GM18517 (cell line): ENCODE measurements around the gene FRAT1.
"Not testable (repeated sequence)": the region's sequence is repeated elsewhere in the genome, so short reads cannot be mapped to it uniquely, and the experiment has no call there.

Source experiments
- ATAC-seq: cut with Tn5 transposase; IDR thresholded peaks from one replicate; pipeline ENCODE4 v1.9.1; 2021; ENCODE audit warnings: mild to moderate bottlenecking, moderate library complexity; ENCODE audit not compliant: unreplicated experiment

The FRAT1 gene

GRCh38 chr10:97334370-97335175 is 15.5 kb downstream of the FRAT1 start, which contains the start of gene FRAT2:
Gene FRAT2 (minus strand): TSS chr10:97334729. CDS start chr10:97334572, 157 bp downstream.
- ATAC-seq = peak; percentile 80

- ATAC-seq = peak; percentile 28
Observed at GRCh38 chr10:97335188-97335619, 16.1 kb downstream of the FRAT1 start.

GRCh38 chr10:97336006-97336405 is 16.9 kb downstream of the FRAT1 start:
- ATAC-seq = no peak

- no peak for ATAC-seq
Observed at GRCh38 chr10:97336446-97336845, 17.4 kb downstream of the FRAT1 start.

GRCh38 chr10:97336942-97337831 is 18.1 kb downstream of the FRAT1 start:
- ATAC-seq = no peak

GRCh38 chr10:97338041-97338440 is 19.0 kb downstream of the FRAT1 start:
- ATAC-seq = no peak

- no peak for ATAC-seq
Observed at GRCh38 chr10:97341416-97341815, 22.3 kb downstream of the FRAT1 start.

GRCh38 chr10:97343664-97344063 is 24.6 kb downstream of the FRAT1 start:
- ATAC-seq = not testable (repeated sequence)

GRCh38 chr10:97347317-97347716 is 28.2 kb downstream of the FRAT1 start:
- no peak for ATAC-seq

- ATAC-seq = no peak
Observed at GRCh38 chr10:97349752-97350513, 30.9 kb downstream of the FRAT1 start.

- ATAC-seq = no peak
Observed at GRCh38 chr10:97353945-97354344, 34.9 kb downstream of the FRAT1 start.

- ATAC-seq = no peak
Observed at GRCh38 chr10:97355571-97355975, 36.5 kb downstream of the FRAT1 start.

- ATAC-seq = no peak
Observed at GRCh38 chr10:97356318-97356914, 37.3 kb downstream of the FRAT1 start.

- ATAC-seq = no peak
Observed at GRCh38 chr10:97356918-97357317, 37.8 kb downstream of the FRAT1 start.

GRCh38 chr10:97358349-97358748 is 39.3 kb downstream of the FRAT1 start:
- ATAC-seq = no peak

GRCh38 chr10:97358781-97359180 is 39.7 kb downstream of the FRAT1 start:
- no peak for ATAC-seq

- ATAC-seq = no peak
Observed at GRCh38 chr10:97360705-97361536, 41.9 kb downstream of the FRAT1 start.

- ATAC-seq = no peak
Observed at GRCh38 chr10:97361537-97361901, 42.4 kb downstream of the FRAT1 start.

- ATAC-seq = no peak
Observed at GRCh38 chr10:97362310-97363033, 43.4 kb downstream of the FRAT1 start.
